Measurements from ENCODE around the gene LCE7A.

LCE7A gene

DNA sequence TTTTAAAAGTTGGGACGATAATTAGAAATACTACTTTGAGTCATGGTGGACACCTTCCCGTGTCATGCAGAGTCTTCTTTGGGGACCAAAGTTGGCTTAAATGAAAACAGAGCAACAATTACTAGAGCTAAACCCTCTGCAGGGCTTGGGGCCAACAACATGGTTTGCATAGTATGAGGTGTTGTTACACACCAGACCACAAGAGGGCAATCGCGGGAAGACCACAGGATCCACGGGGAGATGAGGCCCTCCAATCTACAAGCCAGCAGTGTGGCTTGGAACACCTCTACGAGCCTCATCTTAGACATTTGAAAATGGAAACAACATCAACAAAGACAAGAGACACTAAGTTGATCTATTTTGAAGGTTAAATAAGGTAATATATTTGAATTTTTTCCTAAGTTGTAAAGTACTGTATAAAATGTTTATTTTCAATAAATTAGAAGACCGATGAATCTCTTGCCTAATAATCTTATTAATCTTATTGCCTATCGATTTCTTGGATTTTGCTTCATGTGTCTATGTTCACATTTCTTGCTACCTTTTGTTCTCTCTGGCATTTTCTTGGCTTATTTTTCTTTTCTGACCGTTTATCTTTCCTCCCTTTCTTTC is 10.1 kb downstream of the LCE7A start:
- no peak overlapping the region for H3K4me3 ChIP-seq (ENCODE audit: low read length)
- TF ChIP-seq ZNF274 (IDR thresholded peaks at IDR 0.05; ENCODE audit: low read depth, low read length): no peak

DNA sequence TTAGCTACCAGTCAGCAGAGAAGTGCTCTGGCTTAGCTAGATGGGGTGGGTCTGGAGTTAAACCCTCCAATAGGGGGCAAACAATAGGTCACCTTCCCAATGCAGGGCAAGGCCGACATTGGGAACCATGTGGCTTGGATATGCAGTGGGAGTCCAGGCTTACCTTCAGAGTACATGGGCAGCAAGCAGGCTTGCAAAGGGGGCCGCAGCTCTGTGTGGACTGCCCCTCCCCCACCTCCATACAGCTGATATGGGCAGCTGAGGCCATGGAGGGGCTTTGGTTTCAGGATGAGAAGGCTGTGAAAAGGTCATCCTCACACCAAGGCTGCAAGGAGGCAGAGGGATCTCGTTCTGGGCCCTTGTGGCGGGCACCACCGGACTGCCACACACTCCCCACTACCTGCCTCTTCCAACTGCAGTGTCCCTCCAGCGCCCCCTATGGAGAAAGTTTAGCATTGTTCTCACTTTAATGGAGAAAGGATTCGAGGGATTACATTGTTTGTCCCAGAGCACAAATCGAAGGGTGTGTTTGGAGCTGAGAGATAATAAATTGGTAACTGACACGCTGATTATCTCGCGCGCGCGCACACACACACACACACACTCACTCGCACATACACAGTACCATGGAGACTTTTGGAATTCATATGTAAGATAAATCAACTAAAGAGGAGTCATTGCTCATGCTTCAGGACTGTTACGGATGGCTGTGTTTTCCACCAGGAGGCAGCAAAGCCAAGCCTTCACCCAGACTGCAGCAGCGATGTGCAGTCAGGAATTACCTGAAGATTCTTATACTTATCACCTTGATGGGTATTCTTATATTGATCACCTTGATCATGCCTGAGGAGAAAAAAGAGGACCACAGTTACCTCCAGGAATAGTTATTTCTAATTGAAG is 11.3 kb downstream of the LCE7A start:
- no peak for TF ChIP-seq ZNF274 (IDR thresholded peaks at IDR 0.05; ENCODE audit: low read depth, low read length)
- no peak overlapping the region; the same call in 1 of the 2 replicates for H3K4me3 ChIP-seq (ENCODE audit: low read length)

DNA sequence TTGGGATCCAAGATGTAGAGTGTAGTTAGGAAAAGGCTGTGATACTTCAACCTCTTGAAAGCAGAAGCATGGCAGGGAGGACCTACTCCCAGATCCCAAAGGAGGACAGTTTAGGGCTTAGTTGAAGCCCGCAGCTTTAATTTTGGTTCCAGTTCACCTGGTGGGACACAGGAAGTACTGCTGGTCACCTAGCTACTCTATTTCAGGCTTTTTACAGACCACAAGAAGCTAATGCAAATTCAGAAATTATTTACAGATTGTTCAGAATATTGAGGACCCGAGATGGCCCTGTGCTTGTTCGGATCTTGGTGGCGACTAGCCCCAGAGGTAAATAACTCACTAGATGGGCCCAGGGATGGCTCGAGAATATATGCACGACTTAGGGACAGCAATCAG is 11.9 kb downstream of the LCE7A start:
- no peak for TF ChIP-seq ZNF274 (IDR thresholded peaks at IDR 0.05; ENCODE audit: low read depth, low read length)
- H3K4me3 ChIP-seq (ENCODE audit: low read length): no peak overlapping the region; the same call in 1 of the 2 replicates

DNA sequence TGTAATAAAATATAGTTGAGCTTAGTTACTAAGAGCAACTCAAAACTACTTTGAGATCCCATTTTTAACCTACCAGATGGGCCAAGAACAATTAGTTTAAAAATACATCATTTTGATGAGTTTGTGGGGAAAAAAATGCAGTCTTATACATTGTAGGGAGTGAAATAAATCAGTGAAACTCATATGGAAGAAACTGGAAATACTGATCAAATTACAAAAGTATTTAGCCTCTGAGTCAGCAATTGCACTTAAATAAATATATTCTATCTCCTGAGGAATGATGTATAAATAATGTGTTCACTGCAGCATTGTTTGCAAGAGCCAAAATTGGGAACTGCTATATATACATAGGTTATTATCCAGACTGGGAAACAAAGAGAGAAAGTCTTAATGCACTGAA is 13.7 kb downstream of the LCE7A start:
- TF ChIP-seq ZNF274 (IDR thresholded peaks at IDR 0.05; ENCODE audit: low read depth, low read length): no peak
- no peak overlapping the region for H3K4me3 ChIP-seq (ENCODE audit: low read length)

DNA sequence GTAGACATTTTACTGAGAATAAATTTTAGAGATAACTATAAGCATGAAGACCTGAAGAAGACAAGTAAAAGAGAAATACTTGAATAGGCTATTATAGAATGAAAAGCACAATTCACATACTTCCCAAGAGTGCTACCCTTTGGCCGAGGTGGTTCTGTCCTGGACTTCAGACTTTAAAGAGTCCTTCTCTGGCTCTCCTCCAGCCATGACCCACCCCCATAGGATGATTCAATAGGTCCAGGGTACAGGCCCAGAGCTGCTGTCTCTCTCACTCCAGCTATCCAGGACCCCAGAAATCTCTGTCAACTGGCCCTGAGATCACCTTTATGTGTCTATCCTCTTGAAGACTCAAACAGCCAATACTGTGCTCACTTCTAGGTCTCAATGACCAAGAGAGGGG is 17.0 kb downstream of the LCE7A start:
- no peak overlapping the region for H3K4me3 ChIP-seq (ENCODE audit: low read length)
- TF ChIP-seq ZNF274 (IDR thresholded peaks at IDR 0.05; ENCODE audit: low read depth, low read length): no peak

DNA sequence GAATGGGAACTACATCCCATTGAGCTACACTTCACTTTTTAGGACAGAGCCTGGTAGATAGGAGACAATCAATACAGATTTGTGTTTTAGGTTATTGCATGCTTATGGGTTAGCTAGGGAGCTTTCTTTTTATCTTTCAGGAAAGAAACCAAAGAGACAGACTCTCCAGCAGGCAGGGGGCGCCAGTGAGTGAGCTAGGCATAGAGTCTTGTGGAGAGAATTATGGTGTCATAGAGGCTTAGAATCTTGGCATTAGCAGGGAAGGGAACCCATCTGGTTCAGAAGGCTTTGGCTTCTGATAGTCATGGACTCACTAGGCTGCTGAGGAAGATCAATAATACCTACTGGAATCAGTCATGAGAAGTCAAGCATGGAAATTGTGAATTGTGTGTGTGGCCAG is 18.2 kb downstream of the LCE7A start, which contains the start of gene SMCP:
Gene SMCP, plus strand, starts transcription at position 281 of the 400 bp plus-strand sequence. CDS start 6,101 bp downstream, outside the sequence.
- TF ChIP-seq ZNF274 (IDR thresholded peaks at IDR 0.05; ENCODE audit: low read depth, low read length): no peak
- H3K4me3 ChIP-seq (ENCODE audit: low read length): no peak within 1 kb of the TSS

DNA sequence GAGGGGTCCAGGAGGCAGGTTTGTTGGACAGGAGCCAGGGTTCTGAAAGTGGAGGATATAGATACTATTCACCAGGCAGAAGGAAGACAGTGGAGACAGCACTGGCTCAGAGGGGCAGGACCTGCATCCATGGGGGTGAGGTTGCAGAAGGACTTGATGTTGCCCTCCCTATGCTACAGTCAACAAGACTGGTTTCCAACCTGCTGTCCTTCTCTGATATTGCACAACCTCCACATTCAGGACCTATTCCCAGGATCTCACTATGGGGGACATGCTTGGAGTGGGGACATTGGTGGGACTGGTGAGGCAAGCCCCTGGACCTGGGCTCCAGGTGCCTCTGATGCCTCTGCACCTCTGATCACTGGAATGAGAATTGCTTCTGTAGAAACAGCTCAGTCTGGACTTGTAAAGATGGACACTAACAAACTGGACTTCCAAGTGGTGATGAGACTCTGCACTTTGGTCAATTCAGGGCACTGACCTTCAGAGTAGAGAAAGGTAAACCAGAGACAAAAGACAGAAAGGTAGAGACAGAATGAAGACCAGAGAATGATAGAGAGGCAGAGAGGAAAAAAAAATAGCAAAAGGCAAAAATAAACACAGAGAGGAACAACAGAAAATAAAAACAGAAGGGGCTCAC is 19.9 kb downstream of the LCE7A start:
- no peak for TF ChIP-seq ZNF274 (IDR thresholded peaks at IDR 0.05; ENCODE audit: low read depth, low read length)
- H3K4me3 ChIP-seq (ENCODE audit: low read length): no peak overlapping the region

DNA sequence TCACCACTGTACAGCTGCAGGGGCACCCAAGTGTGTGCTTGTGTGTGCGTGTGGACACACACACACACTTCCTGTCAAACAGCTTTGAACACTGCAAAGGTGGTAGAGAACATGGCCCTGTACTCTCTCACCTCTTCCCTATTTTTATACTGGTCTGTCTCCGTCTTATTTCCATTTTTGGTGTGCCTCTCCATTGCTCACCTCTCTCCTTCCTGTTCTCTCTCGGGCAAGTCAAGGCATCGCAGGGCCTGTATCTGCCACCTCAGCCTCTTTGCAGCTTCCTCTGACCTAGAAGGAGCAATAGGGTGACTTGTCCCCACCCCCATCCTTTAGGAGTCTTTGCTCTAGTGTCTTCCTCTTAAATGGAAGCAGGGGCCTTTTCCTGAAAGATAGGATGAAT is 20.5 kb downstream of the LCE7A start:
- H3K4me3 ChIP-seq (ENCODE audit: low read length): no peak overlapping the region
- no peak for TF ChIP-seq ZNF274 (IDR thresholded peaks at IDR 0.05; ENCODE audit: low read depth, low read length)

DNA sequence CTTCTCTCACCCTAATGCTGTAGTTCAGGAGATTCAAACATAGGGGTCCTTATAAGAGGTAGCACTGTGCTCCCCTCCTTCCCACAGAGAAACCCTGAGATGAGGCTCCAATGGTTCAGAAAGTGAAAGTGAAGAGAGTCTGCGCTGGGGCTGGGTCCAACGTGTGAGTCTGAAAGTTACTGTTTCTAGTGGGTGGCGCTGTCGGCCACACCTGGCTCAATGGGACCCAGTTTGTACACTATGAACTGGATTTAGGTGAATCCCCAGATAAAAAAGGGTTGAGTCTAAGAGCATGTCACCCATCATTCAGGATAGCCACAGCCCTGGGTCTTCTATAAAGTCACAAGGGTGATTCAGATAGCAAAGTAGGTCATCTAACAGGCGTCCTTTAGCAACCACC is 21.1 kb downstream of the LCE7A start:
- H3K4me3 ChIP-seq (ENCODE audit: low read length): no peak overlapping the region
- TF ChIP-seq ZNF274 (IDR thresholded peaks at IDR 0.05; ENCODE audit: low read depth, low read length): no peak

DNA sequence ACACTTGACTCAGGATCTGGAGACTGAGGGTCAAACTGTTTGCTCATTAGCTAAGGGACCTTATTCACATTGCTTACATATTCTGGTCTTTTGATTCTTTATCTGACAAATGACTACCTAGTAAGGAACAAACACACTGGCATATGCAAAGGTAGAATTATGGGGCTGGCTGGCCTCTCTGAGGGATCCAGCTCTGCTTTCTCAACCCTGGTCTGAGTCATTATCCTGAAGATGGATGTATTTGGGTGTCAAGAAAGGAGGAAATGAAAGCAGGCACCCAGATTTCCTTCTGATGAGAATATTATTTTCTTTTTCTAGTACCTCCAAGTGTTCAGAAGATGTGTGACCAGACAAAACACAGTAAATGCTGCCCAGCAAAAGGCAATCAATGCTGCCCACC is 24.3 kb downstream of the LCE7A start:
- no peak for TF ChIP-seq ZNF274 (IDR thresholded peaks at IDR 0.05; ENCODE audit: low read depth, low read length)
- H3K4me3 ChIP-seq (ENCODE audit: low read length): no peak overlapping the region

DNA sequence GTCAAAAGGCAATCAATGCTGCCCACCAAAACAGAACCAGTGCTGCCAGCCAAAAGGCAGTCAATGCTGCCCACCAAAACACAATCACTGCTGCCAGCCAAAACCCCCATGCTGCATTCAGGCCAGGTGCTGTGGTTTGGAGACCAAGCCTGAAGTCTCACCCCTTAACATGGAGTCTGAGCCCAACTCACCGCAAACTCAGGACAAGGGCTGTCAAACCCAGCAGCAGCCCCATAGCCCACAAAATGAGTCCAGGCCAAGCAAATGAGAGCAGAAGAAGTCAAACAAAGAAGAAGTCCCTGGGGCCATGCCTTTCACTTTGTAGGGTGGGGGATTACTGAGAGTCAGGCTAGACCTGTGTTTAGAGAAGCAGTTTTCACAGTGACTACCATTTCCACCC is 24.7 kb downstream of the LCE7A start:
- TF ChIP-seq ZNF274 (IDR thresholded peaks at IDR 0.05; ENCODE audit: low read depth, low read length): no peak
- H3K4me3 ChIP-seq (ENCODE audit: low read length): no peak overlapping the region

DNA sequence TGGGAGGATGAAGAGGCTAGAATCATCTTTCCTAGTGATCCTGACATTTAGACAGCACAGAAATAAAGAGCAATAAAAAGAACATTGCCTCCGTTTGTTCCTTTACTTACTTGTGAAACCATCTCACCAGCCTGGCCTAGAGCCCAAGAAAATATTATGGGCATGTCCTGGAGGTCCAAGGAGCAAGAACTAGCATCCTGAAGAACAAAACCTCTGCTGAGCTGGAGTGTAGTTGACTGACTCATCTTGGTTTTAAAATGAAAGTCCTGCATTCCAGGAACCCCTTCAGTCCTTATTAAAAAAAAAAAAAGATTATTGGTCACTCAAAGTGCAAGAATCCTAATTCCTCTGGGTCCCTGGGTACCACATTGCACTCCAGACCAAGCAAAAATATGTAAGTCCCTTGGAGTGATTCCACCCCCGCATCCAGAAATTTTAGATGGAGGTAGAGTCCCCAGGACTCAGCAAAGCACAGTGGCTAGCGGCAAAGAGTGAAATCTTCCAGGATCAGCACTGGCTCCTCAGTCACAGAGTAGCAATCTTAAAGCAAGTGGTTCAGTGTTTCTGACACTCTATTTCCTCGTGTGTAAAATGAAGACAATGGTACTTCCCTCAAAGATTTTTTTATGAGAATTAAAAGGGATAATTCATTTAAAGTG is 25.3 kb downstream of the LCE7A start:
- no peak for TF ChIP-seq ZNF274 (IDR thresholded peaks at IDR 0.05; ENCODE audit: low read depth, low read length)
- H3K4me3 ChIP-seq (ENCODE audit: low read length): no peak overlapping the region

DNA sequence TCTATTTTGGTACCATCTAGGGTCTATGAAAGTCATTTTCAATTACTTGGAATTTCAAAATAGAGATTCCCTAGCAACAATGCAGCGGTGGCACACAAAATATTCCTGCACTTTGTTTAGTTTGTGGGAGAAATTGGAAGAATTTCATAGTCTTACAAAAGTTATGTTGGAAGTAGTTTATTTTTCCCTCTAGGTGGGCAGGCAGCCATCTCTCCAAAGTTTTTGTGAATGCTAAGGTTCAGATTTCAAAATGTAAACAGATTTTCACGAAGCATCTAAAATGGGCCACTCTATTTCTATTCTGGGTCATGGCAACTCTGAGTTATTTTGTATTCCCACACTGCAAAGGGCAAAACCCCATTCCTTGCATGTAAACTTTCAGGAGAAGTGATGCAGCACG is 26.3 kb downstream of the LCE7A start:
- H3K4me3 ChIP-seq (ENCODE audit: low read length): no peak overlapping the region
- TF ChIP-seq ZNF274 (IDR thresholded peaks at IDR 0.05; ENCODE audit: low read depth, low read length): no peak

DNA sequence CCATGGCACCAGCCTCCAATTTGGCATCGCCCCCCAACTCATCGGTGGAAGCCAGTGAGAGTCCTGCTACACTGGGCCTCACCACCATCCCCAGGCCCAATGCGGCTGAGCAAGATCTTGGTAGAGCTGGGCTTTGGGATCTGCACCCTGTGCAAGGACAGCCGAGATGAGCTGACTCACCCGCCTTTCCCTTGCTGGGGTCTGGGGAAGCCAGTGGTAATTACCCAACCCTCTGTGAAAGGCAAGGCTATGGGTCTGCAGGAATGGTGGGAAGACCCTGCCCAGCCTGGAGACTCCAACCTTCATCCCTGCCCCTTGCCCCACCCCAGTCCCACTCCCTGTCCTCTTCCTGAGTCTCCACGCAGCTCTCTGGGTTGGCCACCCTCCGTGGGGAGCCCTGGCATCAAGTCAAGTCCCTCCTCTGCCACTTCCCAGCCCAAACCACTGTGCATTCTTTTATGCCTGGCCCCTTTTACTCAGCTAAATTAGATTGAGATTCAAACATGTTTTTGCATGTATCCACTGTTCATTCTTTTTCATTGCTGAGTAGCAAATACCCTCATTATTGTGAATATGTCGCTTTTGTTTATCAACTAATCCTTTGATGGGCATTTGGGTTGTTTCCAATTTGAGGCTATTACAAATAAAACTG is 27.1 kb downstream of the LCE7A start:
- no peak for TF ChIP-seq ZNF274 (IDR thresholded peaks at IDR 0.05; ENCODE audit: low read depth, low read length)
- no peak overlapping the region for H3K4me3 ChIP-seq (ENCODE audit: low read length)
